Measurements from ENCODE around the gene NME8.

The NME8 gene

GRCh38 chr7:37832194-37832593 is 16.2 kb upstream of the NME8 start:
- TF ChIP-seq, protein P1, sequence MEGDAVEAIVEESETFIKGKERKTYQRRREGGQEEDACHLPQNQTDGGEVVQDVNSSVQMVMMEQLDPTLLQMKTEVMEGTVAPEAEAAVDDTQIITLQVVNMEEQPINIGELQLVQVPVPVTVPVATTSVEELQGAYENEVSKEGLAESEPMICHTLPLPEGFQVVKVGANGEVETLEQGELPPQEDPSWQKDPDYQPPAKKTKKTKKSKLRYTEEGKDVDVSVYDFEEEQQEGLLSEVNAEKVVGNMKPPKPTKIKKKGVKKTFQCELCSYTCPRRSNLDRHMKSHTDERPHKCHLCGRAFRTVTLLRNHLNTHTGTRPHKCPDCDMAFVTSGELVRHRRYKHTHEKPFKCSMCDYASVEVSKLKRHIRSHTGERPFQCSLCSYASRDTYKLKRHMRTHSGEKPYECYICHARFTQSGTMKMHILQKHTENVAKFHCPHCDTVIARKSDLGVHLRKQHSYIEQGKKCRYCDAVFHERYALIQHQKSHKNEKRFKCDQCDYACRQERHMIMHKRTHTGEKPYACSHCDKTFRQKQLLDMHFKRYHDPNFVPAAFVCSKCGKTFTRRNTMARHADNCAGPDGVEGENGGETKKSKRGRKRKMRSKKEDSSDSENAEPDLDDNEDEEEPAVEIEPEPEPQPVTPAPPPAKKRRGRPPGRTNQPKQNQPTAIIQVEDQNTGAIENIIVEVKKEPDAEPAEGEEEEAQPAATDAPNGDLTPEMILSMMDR (conservative IDR thresholded peaks at IDR 0.05; ENCODE audit: control insufficient read depth, insufficient read depth, low read depth, low read length) = no peak
- peak; percentile 6 for DNase-seq (ENCODE audit: low read depth)

GRCh38 chr7:37833107-37833817 is 15.1 kb upstream of the NME8 start:
- peak overlapping the region; percentile 39 for H3K4me3 ChIP-seq (ENCODE audit: control insufficient read depth, low read depth, low read length)
- DNase-seq (ENCODE audit: low read depth) = peak; percentile 67
- TF ChIP-seq, protein P1 (conservative IDR thresholded peaks at IDR 0.05; ENCODE audit: control insufficient read depth, insufficient read depth, low read depth, low read length) = peak; percentile 65

More at GRCh38 chr7:37832194-37832593, 16.2 kb upstream of the NME8 start:
- H3K4me3 ChIP-seq (ENCODE audit: control insufficient read depth, low read depth, low read length) = no peak overlapping the region

- TF ChIP-seq, protein P1 (conservative IDR thresholded peaks at IDR 0.05; ENCODE audit: control insufficient read depth, insufficient read depth, low read depth, low read length) = no peak
- DNase-seq (ENCODE audit: low read depth) = no peak
- no peak overlapping the region for H3K4me3 ChIP-seq (ENCODE audit: control insufficient read depth, low read depth, low read length)
Measured at GRCh38 chr7:37833818-37834146, 14.6 kb upstream of the NME8 start.

- no peak for DNase-seq (ENCODE audit: low read depth)
- no peak overlapping the region for H3K4me3 ChIP-seq (ENCODE audit: control insufficient read depth, low read depth, low read length)
- TF ChIP-seq, protein P1 (conservative IDR thresholded peaks at IDR 0.05; ENCODE audit: control insufficient read depth, insufficient read depth, low read depth, low read length) = peak; percentile 19
Measured at GRCh38 chr7:37853468-37853867, 5.1 kb downstream of the NME8 start.

DNA sequence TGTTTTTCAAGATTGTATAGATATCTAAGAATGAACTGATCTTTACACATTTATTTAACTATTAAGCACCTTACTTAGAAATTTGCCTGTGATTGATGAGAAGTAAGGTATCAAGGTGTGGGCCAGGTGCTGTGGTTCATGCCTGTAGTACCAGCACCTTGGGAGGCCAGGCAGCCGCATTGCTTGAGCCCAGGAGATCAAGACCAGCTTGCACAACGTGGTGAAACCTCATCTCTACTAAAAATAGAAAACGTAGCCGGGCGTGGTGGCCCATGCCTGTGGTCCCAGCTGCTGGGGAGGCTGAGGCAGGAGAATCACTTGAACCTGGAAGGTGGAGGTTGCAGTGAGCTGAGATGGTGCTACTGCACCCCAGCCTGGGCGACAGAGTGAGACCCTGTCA is 33.7 kb downstream of the NME8 start:
- no peak for DNase-seq (ENCODE audit: low read depth)
- H3K4me3 ChIP-seq (ENCODE audit: control insufficient read depth, low read depth, low read length) = no peak overlapping the region
- TF ChIP-seq, protein P1 (conservative IDR thresholded peaks at IDR 0.05; ENCODE audit: control insufficient read depth, insufficient read depth, low read depth, low read length) = no peak

DNA sequence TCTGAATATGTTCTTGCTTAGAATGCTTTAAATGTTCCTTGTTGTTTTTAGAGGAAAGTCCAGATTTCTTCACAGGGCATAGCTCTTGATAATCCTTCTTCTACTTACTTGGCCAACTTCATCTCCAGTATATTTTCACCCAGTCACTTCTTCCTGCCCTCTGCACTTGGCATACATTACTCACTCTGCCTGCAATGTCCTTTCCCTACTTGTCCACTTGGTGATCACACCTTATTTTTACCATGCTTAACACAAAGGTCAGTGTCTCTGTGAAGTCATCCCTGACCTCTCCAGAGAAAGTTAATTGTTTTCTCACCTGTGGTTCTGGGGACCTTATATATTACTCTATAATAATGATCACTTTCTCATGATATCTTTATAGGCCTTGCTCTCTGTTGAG is 45.0 kb downstream of the NME8 start:
- TF ChIP-seq, protein P1 (conservative IDR thresholded peaks at IDR 0.05; ENCODE audit: control insufficient read depth, insufficient read depth, low read depth, low read length) = no peak
- H3K4me3 ChIP-seq (ENCODE audit: control insufficient read depth, low read depth, low read length) = no peak overlapping the region
- no peak for DNase-seq (ENCODE audit: low read depth)

All from fibroblast of mammary gland (primary cell).